ENCODE data around the gene MRGPRX3. TPM values are rescaled to one million over a fixed set of nuclear protein-coding genes. Genes with fewer than 3 reads are reported as not detected.

Gene MRGPRX3
- polyA plus RNA-seq, 2 of the 4 experiments (the other 2 are of a cell fraction), result not detected

DNA sequence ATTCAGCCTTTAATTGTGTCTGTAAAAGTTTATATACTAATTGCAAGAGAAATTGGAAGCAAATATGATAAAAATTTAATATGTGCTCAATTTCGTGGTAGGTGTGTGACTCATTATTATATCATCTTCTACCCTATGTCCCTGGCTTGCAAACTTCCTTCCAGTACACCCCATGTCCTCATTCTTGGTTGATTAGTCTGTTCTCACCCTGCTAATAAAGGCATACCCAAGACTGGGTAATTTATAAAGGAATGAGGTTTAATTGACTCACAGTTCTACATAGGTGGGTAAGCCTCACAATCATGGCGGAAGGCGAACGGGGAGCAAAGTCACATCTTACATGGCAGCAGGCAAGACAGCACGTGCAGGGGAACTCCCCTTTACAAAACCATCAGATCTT is 11.9 kb downstream of the MRGPRX3 start:
- TF ChIP-seq JUNB (IDR thresholded peaks at IDR 0.05) (no peak), NR3C1 (IDR thresholded peaks at IDR 0.05) (no peak), MAZ (IDR thresholded peaks at IDR 0.05; ENCODE audit: borderline replicate concordance, low read depth, low read length) (no peak), CBX2 (IDR thresholded peaks at IDR 0.05; ENCODE audit: borderline replicate concordance, low read depth) (no peak), CEBPB (IDR thresholded peaks at IDR 0.05) (no peak), MAFK (IDR thresholded peaks at IDR 0.05; ENCODE audit: partially characterized antibody) (no peak), NPAS2 (CRISPR knock-in tag; IDR thresholded peaks at IDR 0.05; ENCODE audit: borderline replicate concordance) (no peak), HEYL (CRISPR knock-in tag; IDR thresholded peaks at IDR 0.05) (no peak), HOXA7 (CRISPR knock-in tag; IDR thresholded peaks at IDR 0.05) (no peak), HOXB13 (CRISPR knock-in tag; IDR thresholded peaks at IDR 0.05; ENCODE audit: low read depth) (no peak), GATA3 (IDR thresholded peaks at IDR 0.05; ENCODE audit: borderline replicate concordance) (no peak), CHD2 (IDR thresholded peaks at IDR 0.05; ENCODE audit: low read length, partially characterized antibody) (no peak), KDM5A (IDR thresholded peaks at IDR 0.05) (no peak), CHD4 (IDR thresholded peaks at IDR 0.05; ENCODE audit: borderline replicate concordance) (no peak)
- TF ChIP-seq, protein P1, sequence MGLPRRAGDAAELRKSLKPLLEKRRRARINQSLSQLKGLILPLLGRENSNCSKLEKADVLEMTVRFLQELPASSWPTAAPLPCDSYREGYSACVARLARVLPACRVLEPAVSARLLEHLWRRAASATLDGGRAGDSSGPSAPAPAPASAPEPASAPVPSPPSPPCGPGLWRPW (IDR thresholded peaks at IDR 0.05), result no peak
- DNase-seq (ENCODE audit: low read depth in 1 of 2, low spot score in 1 of 2) (no peak), ATAC-seq (no peak), FAIRE-seq (no peak)
- ChIA-PET CTCF (interaction anchor here (2.3 kb wide), 1 partner anchor 28 kb away, joined by 10 read pairs; no protein-coding TSS in a partner anchor), POLR2A (no interaction called here)
- WGBS (ENCODE audit: missing lambda C conversion rate), result 38% methylated on average over 5 of the region's 5 CpGs
- H3K27ac ChIP-seq, result no peak overlapping the region
- no peak overlapping the region for H3K4me2 ChIP-seq
- no peak overlapping the region for H3K4me3 ChIP-seq
- no peaks in the 10 kb centered on the region; the same call in 2 of the 3 replicates for H3K9me3 ChIP-seq
- no peaks in the 10 kb centered on the region for H3K4me1 ChIP-seq

DNA sequence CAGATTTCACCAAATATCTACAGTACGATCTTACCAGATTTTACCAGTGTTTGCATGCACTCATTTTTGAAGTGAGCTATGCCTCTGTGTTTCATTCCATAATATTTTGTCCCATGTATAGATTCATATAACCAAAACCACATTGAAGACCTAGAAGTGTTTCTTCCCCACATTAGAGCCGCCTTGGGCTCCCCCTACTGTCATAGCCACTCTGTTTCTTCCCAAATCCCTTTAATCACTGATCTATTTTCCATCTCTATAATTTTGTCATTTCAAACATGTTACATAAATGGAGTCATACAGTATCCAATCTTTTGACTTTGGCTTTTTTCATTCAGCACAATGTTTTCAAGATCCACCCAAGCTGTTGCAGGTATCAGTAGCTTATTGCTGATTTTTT is 12.7 kb downstream of the MRGPRX3 start:
- no peaks in the 10 kb centered on the region for H3K4me1 ChIP-seq
- peak; percentile 7 to 11 for DNase-seq (ENCODE audit: low read depth in 1 of 2, low spot score in 1 of 2)
- 17% methylated on average over 2 of the region's 2 CpGs for WGBS (ENCODE audit: missing lambda C conversion rate)
- no peaks in the 10 kb centered on the region; the same call in 2 of the 3 replicates for H3K9me3 ChIP-seq
- no peak overlapping the region for H3K27ac ChIP-seq
- ChIA-PET CTCF (interaction anchor here (1.3 to 2.3 kb wide), 3 partner anchors 15 to 35 kb away, joined by 3 to 10 read pairs (median 5); no protein-coding TSS in a partner anchor), POLR2A (no interaction called here)
- H3K4me3 ChIP-seq, result no peak overlapping the region
- no peak overlapping the region for H3K4me2 ChIP-seq
- no peak for FAIRE-seq
- peak; percentile 60 to 62; a peak in 2 of 6 replicates for ATAC-seq
- TF ChIP-seq, protein P1 (IDR thresholded peaks at IDR 0.05), result no peak
- no peak for TF ChIP-seq HOXB13 (CRISPR knock-in tag; IDR thresholded peaks at IDR 0.05; ENCODE audit: low read depth)
- TF ChIP-seq, protein P2, sequence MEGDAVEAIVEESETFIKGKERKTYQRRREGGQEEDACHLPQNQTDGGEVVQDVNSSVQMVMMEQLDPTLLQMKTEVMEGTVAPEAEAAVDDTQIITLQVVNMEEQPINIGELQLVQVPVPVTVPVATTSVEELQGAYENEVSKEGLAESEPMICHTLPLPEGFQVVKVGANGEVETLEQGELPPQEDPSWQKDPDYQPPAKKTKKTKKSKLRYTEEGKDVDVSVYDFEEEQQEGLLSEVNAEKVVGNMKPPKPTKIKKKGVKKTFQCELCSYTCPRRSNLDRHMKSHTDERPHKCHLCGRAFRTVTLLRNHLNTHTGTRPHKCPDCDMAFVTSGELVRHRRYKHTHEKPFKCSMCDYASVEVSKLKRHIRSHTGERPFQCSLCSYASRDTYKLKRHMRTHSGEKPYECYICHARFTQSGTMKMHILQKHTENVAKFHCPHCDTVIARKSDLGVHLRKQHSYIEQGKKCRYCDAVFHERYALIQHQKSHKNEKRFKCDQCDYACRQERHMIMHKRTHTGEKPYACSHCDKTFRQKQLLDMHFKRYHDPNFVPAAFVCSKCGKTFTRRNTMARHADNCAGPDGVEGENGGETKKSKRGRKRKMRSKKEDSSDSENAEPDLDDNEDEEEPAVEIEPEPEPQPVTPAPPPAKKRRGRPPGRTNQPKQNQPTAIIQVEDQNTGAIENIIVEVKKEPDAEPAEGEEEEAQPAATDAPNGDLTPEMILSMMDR (IDR thresholded peaks at IDR 0.05), result peak; percentile 29; the same call in 1 of the 3 replicates
- TF ChIP-seq FOSL2 (IDR thresholded peaks at IDR 0.05), result no peak
- TF ChIP-seq FOSL2 (CRISPR knock-in tag; IDR thresholded peaks at IDR 0.05), result no peak

DNA sequence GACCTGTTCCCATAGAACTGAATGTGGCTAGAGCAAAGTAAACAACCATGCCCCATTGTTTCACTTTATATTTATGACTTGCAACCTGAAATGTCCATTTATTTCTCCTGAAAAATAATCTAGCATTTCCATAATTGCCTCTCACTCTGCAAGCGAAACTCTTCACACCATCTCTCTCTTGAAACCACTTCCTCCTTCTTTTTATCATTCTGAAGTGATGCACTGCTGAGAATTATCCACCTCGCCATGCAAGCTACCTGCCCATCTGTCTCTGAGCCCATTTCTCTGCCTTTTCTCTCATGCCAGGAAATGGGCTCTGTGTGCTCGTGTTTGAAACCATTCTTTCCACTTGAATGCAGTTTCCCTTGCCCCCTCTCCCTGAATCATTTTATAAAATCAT is 13.5 kb downstream of the MRGPRX3 start:
- POLR2A ChIA-PET, result no interaction called here
- DNase-seq (ENCODE audit: low read depth in 1 of 2, low spot score in 1 of 2) (no peak), FAIRE-seq (no peak), ATAC-seq (no peak)
- CTCF ChIA-PET, result interaction anchor here (1.3 to 2.3 kb wide), 3 partner anchors 16 to 36 kb away, joined by 3 to 10 read pairs (median 5); no protein-coding TSS in a partner anchor
- H3K4me2 ChIP-seq, result no peak overlapping the region
- no peak overlapping the region for H3K4me3 ChIP-seq
- 5% methylated on average over 3 of the region's 3 CpGs for WGBS (ENCODE audit: missing lambda C conversion rate)
- H3K4me1 ChIP-seq, result no peaks in the 10 kb centered on the region
- TF ChIP-seq BHLHE40 (IDR thresholded peaks at IDR 0.05; ENCODE audit: low read depth, low read length) (no peak), HDAC2 (IDR thresholded peaks at IDR 0.05) (no peak)
- no peaks in the 10 kb centered on the region for H3K9me3 ChIP-seq
- no peak overlapping the region for H3K27ac ChIP-seq
